ENCODE measurements around the gene OSTN. TPM values are rescaled to one million over a fixed set of nuclear protein-coding genes. Genes with fewer than 3 reads are reported as not detected.
A peak's percentile ranks its signal among the peaks of the same experiment; 100 is the strongest.
"Not testable (repeated sequence)": the region's sequence is repeated elsewhere in the genome, so short reads cannot be mapped to it uniquely, and the experiment has no call there.

The OSTN gene
- polyA plus RNA-seq, 3 donors from 2014 or later = not detected

DNA sequence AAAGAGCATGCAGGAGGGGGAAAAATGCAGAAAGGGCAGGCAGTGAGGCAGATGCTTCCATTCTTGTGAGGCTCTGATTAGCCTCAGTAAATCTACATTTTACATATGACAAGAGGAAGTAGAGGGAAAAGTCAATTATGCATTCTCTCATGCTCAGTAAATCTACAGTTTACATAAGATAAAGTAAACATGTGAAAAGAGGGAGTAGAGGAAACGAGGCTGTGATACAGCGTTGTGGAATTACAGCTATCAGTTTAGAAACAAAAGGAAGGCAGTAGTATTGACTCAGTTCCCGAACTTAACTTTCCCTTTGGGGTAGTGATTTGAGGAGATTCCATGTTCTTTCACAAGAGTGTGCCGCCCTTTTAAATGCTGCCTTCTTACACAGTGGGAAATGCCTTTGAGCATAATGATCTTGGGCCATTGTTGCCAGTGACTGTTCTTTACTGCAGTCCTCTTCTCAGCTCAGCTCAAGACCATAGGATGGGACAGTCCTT is 39.3 kb downstream of the OSTN start:
- Mint-ChIP-seq H3K9me3 (peaks cover 0 to 2% (median 0%) of the 10 kb centered on the region in 6 donors), H3K27me3 (ENCODE audit: low read depth in 3 of 3) (peaks cover 0 to under 1% (median 0%) of the 10 kb centered on the region in 3 donors), H3K4me1 (no peaks in the 10 kb centered on the region), H3K4me3 (no peak overlapping the region), H3K36me3 (no peaks in the 10 kb centered on the region), H3K27ac (no peak overlapping the region)
- no peak for DNase-seq

DNA sequence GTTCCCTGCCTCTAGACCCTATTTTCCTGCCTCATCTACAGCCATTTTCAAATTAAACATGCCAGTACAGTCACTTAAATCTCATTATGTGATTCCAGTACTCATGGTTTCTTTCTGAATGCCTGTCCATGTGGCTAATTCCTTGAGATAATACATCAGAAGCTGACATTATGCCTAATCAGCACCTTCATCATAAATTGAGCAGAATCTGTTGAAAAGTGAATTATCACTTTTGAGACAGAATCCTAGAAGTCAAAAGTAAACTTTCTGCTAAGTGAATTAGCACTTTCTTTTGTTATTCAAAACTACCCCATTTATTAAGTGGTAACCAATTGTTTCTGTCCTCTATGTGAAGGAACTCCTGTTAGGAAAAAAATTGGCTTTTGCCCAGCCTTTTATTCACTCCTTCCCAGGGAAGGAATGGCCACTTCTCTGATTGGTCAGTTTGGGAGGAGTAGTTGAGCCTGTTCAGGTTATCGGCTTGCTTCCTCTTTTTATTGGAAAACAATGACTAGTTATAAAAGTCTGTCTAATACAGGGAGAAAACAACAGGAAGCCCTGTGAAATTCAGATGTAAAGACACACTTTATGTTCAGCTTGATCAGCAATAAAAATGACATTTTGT is 40.5 kb downstream of the OSTN start:
- H3K27ac Mint-ChIP-seq = no peak overlapping the region
- H3K4me3 Mint-ChIP-seq = no peak overlapping the region
- H3K36me3 Mint-ChIP-seq = no peaks in the 10 kb centered on the region
- no peaks in the 10 kb centered on the region for H3K27me3 Mint-ChIP-seq (ENCODE audit: low read depth in 3 of 3)
- H3K4me1 Mint-ChIP-seq = no peaks in the 10 kb centered on the region
- no peak for DNase-seq
- H3K9me3 Mint-ChIP-seq = peaks cover 0 to 2% (median 0%) of the 10 kb centered on the region in 6 donors

DNA sequence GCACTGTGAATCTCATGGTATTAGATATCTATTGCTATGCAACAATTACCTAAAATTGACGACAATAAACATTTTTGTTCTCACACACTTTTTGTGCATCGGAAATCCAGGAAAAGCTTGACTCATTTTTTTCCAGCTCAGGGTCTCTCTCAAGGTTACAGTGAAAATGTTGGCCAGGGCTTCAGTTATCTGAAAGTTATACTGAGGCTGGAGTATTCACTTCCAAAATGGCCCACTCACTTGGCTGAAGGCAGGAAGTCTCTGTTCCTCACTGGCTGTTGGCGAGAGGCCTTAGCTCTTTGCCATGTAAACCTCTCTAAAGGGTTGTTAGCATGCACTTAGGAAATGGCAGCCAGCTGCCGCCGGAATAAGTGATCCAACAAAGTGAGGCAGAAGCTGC is 41.4 kb downstream of the OSTN start:
- Mint-ChIP-seq H3K27ac (no peak overlapping the region), H3K9me3 (peaks cover 0 to under 1% (median 0%) of the 10 kb centered on the region in 6 donors), H3K4me3 (no peak overlapping the region), H3K27me3 (ENCODE audit: low read depth in 3 of 3) (no peaks in the 10 kb centered on the region), H3K4me1 (peaks cover 0 to 5% of the 10 kb centered on the region in 2 donors), H3K36me3 (no peaks in the 10 kb centered on the region)
- no peak for DNase-seq

DNA sequence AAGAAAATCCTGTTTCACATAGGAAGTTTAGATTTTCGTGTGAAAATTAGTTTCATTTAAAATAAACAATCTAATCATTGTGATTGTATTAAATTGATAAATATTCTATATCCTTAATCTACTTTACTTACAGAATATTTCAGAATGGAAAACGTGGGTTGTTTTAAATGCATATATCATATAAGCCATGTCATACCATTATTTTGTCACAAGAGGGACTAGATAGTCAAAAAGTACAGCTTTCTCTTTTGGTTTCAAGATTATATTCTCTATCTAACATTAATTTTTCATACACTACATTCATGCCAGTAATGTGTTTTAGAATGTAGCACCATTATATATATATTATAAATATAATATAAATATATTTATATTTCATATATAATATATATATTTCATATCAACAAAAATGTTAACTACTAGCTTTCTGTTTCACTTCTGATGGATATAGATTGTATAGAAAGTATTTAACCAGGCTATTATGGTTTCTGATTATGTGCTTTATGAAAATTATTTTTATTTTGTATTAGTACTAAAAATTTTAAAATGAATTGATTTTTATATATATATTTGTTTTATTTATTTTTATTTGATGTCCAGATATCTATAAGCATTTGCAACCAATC is 45.3 kb downstream of the OSTN start:
- H3K27ac Mint-ChIP-seq = no peak overlapping the region
- DNase-seq = no peak
- no peaks in the 10 kb centered on the region for H3K9me3 Mint-ChIP-seq
- peaks cover 0 to 6% of the 10 kb centered on the region in 2 donors for H3K4me1 Mint-ChIP-seq
- no peak overlapping the region for H3K4me3 Mint-ChIP-seq
- H3K36me3 Mint-ChIP-seq = no peaks in the 10 kb centered on the region
- H3K27me3 Mint-ChIP-seq (ENCODE audit: low read depth in 3 of 3) = no peaks in the 10 kb centered on the region

DNA sequence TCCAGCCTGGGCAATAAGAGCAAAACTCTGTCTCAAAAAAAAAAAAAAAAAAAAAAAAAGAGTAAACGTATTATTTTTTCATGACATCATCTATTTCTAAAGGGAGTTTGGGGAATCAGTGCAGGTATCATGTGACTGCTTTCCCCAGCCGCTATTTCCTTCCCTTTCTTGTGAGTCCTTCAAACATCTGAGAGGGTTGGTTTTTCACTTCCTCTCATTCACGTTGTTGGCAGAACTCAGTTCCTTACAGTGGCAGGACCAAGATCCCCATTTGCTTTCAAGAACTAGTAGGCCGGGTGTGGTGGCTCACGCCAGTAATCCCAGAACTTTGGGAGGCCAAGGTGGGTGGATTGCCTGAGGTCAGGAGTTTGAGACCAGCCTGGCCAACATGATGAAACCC is 47.0 kb downstream of the OSTN start:
- H3K9me3 Mint-ChIP-seq; H3K4me1 Mint-ChIP-seq; H3K27ac Mint-ChIP-seq; H3K27me3 Mint-ChIP-seq (ENCODE audit: low read depth in 3 of 3); H3K36me3 Mint-ChIP-seq; H3K4me3 Mint-ChIP-seq: not testable (repeated sequence)
- peak in 1 of 3 donors; percentile 2 for DNase-seq

DNA sequence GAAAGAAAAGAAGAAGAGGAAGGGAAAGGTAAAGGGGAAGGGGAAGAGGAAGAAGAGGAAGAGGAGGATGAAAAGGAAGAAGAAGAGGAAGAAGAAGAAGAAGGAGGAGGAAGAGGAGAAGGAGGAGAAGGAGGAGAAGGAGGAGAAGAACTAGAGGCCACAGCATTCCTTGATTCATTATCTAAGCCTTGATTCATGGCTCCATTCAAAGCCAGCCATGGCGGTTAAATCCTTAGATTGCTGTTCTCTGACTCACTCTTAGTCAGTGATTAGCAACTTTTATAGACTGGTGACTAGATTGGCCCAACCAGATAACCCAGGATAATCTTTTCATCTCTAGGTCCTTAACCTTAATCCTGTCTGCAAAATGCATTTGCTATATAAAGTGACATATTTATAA is 47.6 kb downstream of the OSTN start:
- Mint-ChIP-seq H3K9me3 (no peaks in the 10 kb centered on the region), H3K27me3 (ENCODE audit: low read depth in 3 of 3) (no peaks in the 10 kb centered on the region), H3K27ac (no peak overlapping the region)

DNA sequence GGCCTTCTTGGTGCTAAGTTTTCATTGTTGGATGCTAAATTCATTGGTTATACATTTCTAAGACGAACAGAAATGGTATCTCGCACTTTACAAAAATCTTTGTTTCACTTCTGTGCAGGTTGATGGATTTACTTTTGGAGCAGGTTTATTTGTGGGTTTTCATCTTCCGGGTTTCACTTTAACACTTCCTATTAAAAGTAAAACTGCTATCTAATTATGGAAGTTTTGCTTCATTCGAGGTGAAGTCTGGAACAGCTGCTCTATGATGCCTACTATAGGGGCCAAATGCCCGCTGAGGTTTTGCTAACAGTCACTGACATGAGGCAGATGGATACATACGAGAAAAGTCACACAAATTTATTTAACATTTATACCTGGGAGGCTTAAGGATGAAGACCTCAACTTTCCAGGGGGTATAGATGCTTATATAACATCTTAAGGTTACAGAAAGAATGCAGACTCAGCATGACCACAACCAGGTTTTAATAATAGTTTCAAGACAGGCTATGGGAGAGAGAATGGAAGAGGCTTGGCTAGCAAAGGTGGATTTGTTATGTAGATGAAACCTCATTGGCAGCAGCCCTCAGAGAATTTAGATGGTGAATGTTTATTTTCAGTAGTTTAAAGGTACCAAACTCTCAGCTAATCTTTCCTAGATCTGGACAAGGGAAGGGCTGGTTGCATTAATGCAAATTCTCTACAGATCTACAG is 54.2 kb downstream of the OSTN start:
- no peak for DNase-seq

More for the DNA sequence above, 47.6 kb downstream of the OSTN start:
- Mint-ChIP-seq H3K4me1 (peaks cover 0 to 6% of the 10 kb centered on the region in 2 donors), H3K4me3 (no peak overlapping the region), H3K36me3 (no peaks in the 10 kb centered on the region)
- DNase-seq = no peak

DNA sequence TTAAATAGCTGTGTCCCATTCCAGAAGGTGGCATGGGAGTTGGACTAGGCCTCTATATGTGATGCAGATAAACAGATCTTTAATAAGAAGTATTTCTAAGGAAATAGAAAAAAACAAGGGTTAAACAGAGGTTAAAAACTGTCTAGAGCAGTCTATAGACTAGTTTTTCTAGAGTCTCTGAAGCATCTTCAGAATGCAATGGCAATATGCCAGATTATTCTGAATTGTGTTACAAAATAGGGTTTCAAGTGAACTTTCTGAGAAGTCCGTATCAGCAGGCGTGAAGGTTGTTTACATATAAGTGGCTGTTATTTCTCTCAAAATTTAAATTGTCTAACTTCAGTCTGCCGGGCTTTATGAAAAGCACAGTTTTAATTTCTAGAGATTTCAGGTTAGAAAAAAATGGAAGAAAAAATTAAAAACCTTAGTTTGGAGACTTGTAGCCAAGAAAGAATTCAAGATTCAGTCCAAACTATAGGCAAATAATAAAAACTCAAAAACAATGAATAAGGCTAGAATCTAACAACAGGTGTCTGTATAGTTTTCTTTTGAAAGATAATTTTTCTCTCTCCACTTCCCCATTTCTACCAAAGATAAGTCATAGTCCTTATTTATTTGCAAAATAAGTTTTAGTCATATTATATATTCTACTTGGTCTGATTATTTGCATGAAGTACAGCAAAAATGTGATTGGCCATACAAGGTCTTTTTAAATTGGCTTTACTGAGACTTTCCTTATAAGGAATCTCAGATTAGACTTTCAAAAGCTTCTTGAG is 55.2 kb downstream of the OSTN start:
- no peak for DNase-seq
- Mint-ChIP-seq H3K36me3 (no peaks in the 10 kb centered on the region), H3K27ac (no peak overlapping the region), H3K4me3 (no peak overlapping the region), H3K27me3 (ENCODE audit: low read depth in 3 of 3) (no peaks in the 10 kb centered on the region), H3K4me1 (peaks cover 0 to 5% of the 10 kb centered on the region in 2 donors), H3K9me3 (peaks cover 0 to 2% (median 0%) of the 10 kb centered on the region in 6 donors)

More for the DNA sequence above, 54.2 kb downstream of the OSTN start:
- H3K4me3 Mint-ChIP-seq = no peak overlapping the region
- no peak overlapping the region for H3K27ac Mint-ChIP-seq
- no peaks in the 10 kb centered on the region for H3K27me3 Mint-ChIP-seq (ENCODE audit: low read depth in 3 of 3)
- H3K36me3 Mint-ChIP-seq = no peaks in the 10 kb centered on the region
- H3K9me3 Mint-ChIP-seq = no peaks in the 10 kb centered on the region
- peaks cover 0 to 5% of the 10 kb centered on the region in 2 donors for H3K4me1 Mint-ChIP-seq

DNA sequence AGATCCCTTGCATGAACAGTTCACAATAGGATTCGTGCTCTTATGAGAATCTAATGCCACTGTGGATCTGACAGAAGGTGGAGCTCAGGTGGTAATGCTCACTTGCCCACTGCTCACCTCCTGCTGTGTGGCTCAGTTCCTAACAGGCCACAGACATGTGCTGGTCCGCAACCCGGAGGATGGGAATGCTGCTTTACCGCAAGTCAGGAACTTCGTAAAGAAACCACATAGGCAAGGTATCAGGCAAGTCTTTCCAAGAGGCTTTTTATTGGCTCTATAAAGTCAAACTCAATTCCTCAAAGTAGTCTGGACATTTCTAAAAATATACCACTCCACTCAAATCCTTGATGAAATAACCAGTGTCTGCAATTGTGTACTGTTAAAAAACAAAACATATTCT is 56.1 kb downstream of the OSTN start:
- no peak overlapping the region for H3K27ac Mint-ChIP-seq
- H3K4me3 Mint-ChIP-seq = no peak overlapping the region
- H3K4me1 Mint-ChIP-seq = peaks cover 0 to 5% of the 10 kb centered on the region in 2 donors
- peaks cover 0 to 2% (median 0%) of the 10 kb centered on the region in 6 donors for H3K9me3 Mint-ChIP-seq
- no peaks in the 10 kb centered on the region for H3K36me3 Mint-ChIP-seq
- no peaks in the 10 kb centered on the region for H3K27me3 Mint-ChIP-seq (ENCODE audit: low read depth in 3 of 3)
- DNase-seq = no peak

DNA sequence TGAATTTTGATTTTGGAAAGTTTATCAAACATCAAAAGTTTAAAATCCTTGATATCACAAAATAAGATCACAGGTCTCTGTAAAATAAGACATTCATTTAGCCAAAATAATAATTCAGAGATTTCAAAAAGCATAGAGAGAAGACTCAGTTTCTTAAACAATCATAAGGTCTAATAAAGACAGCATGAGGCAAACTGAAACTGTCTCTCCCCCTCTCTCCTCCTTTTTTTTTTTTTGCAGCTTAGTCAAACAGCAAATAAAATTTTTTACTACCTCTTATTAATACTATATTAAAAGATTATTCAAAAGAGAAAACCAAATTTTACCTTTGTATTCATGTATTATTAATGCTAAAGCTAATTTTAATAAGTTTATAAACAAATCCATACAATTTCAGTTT is 57.4 kb downstream of the OSTN start:
- H3K4me1 Mint-ChIP-seq = peaks cover 0 to 5% of the 10 kb centered on the region in 2 donors
- peaks cover 0 to 2% (median 0%) of the 10 kb centered on the region in 6 donors for H3K9me3 Mint-ChIP-seq
- no peaks in the 10 kb centered on the region for H3K36me3 Mint-ChIP-seq
- H3K4me3 Mint-ChIP-seq = no peak overlapping the region
- H3K27ac Mint-ChIP-seq = no peak overlapping the region
- DNase-seq = no peak
- H3K27me3 Mint-ChIP-seq (ENCODE audit: low read depth in 3 of 3) = no peaks in the 10 kb centered on the region

DNA sequence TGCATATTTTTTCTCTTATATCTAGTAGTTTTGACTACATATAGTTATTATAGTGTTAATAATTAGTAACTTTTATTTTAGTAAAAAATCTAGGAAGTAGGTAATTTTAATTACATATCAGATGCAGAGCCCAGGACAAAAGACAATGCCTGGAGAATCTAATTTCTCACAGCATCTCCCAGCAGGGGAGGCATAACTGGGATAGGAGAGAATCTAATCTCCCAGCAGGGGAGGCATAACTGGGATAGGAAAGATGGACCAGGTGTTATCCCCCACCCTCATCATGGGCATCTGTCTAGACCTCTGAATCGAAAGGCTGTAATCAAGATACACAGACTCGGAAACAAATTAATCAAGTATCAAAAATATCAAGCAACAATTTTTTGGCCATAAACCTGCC is 58.2 kb downstream of the OSTN start:
- Mint-ChIP-seq H3K27ac (no peak overlapping the region), H3K4me3 (no peak overlapping the region), H3K36me3 (no peaks in the 10 kb centered on the region), H3K27me3 (ENCODE audit: low read depth in 3 of 3) (no peaks in the 10 kb centered on the region), H3K9me3 (peaks cover 0 to 2% (median 0%) of the 10 kb centered on the region in 6 donors), H3K4me1 (peaks cover 0 to 5% of the 10 kb centered on the region in 2 donors)
- no peak for DNase-seq

DNA sequence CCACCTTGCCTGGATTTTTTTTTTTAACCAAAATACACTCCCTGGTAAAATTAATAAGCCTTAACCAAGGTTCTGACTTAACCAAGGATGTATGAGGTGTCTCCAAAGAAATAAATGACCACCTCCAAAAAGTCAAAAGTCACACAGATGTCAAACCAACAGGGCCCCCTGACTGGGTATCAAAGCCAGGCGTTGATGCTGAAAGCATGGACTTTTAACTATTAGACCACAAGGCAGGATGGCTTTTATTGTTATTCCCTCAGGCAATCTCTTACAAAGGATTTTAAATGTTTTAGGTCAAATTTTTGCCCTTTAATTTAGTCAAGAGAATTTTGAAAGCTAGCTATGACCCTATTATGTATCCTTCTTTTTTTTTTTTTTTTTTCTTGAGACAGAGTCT is 60.4 kb downstream of the OSTN start:
- no peak for DNase-seq
- Mint-ChIP-seq H3K27ac (no peak overlapping the region), H3K4me1 (no peaks in the 10 kb centered on the region), H3K9me3 (peaks cover 0 to 2% (median 0%) of the 10 kb centered on the region in 6 donors), H3K36me3 (no peaks in the 10 kb centered on the region), H3K4me3 (no peak overlapping the region), H3K27me3 (ENCODE audit: low read depth in 3 of 3) (no peaks in the 10 kb centered on the region)

DNA sequence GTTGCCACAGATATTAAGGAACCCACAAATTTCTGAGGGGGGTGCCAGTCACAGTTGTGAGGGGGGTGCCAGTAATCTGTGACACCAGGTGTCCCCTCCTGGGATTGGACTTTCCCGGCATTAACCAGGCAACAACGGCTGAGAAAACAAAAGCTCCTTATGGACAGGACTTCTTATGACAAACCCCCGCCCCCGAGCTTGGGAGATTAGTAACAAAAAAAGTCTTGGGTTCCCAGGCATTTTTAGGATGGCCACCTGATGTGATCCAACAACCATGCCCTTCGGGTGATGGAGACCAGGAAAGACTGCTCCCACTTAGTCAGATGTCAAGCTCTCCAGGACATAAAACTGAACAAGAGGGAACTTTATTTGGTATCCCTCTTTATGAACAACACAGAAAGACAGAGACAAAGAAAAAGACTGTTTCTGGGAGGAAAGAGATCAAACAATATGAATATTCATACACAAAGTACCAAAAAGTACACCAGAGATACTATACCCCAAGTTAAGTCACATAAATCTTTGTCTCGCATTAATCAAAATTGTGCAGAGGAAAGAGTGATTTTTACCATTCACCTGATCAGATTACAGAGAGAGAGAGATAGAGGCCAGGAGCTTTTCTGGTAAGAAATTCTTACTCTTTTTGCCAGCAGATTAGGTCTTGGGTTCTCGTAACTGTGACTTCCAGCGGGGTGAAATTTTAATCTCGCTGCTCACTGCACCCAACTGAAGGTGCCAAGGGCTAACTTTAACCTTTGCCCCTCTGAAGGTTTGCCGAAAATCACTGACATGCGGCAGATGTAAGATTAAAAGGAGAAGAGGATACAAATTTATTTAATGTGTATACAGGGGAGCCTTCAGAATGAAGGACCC is 61.6 kb downstream of the OSTN start:
- Mint-ChIP-seq H3K4me3 (no peak overlapping the region), H3K9me3 (peaks cover 0 to 2% (median 0%) of the 10 kb centered on the region in 6 donors), H3K27me3 (ENCODE audit: low read depth in 3 of 3) (no peaks in the 10 kb centered on the region), H3K27ac (no peak overlapping the region), H3K36me3 (no peaks in the 10 kb centered on the region), H3K4me1 (no peaks in the 10 kb centered on the region)
- DNase-seq = no peak

Data from immature natural killer cell (primary cell).